GM23338 (cell line): ENCODE measurements around the gene CATSPER3. TPM values are rescaled to one million over a fixed set of nuclear protein-coding genes. Genes with fewer than 3 reads are reported as not detected.

Source experiments
- ATAC-seq: fragments of 200-7000 bp; cut with Tn5 transposase; 3 replicates; pipeline ENCODE4 v1.9.1; 2020
- DNase-seq: peaks from one replicate; pipeline ENCODE4 v3.0.0-alpha.2; 2015; ENCODE audit warnings: low spot score
- H2AFZ ChIP-seq: fragments of 200-600 bp; sonication (generic); 2 replicates; pipeline ENCODE4 v1.8.0; 2016; ENCODE audit warnings: antibody characterized with exemption, mild to moderate bottlenecking, moderate library complexity
- H3F3A ChIP-seq: fragments of 200-600 bp; sonication (generic); replicated peaks from 2 replicates; pipeline ENCODE4 v1.8.0; 2017; ENCODE audit warnings: antibody characterized with exemption, mixed run types, low read depth
- H3K27ac ChIP-seq: fragments of 200-600 bp; sonication (generic); 2 replicates; pipeline ENCODE4 v1.6.1; 2016; ENCODE audit warnings: low read depth
- H3K27me3 ChIP-seq: fragments of 200-600 bp; sonication (generic); 2 replicates; pipeline ENCODE4 v1.8.0; 2016; ENCODE audit warnings: mild to moderate bottlenecking, mixed run types, moderate library complexity; ENCODE audit not compliant: insufficient read depth
- H3K36me3 ChIP-seq: fragments of 200-600 bp; sonication (generic); 2 replicates; pipeline ENCODE4 v1.8.0; 2016; ENCODE audit warnings: mild to moderate bottlenecking; ENCODE audit not compliant: insufficient read depth
- H3K4me1 ChIP-seq: fragments of 200-600 bp; sonication (generic); 2 replicates; pipeline ENCODE4 v1.8.0; 2016; ENCODE audit warnings: mild to moderate bottlenecking, moderate library complexity; ENCODE audit not compliant: insufficient read depth
- H3K4me2 ChIP-seq: fragments of 200-600 bp; sonication (generic); 2 replicates; pipeline ENCODE4 v1.7.1; 2017; ENCODE audit warnings: mixed run types
- H3K4me3 ChIP-seq: fragments of 200-600 bp; sonication (generic); 2 replicates; pipeline ENCODE4 v1.6.1; 2016; ENCODE audit warnings: mixed run types
- H3K79me2 ChIP-seq: fragments of 200-600 bp; sonication (generic); replicated peaks from 2 replicates; pipeline ENCODE4 v1.8.0; 2017; ENCODE audit warnings: mild to moderate bottlenecking; ENCODE audit not compliant: insufficient read depth
- H3K9me2 ChIP-seq: fragments of 200-600 bp; sonication (generic); 2 replicates; pipeline ENCODE4 v1.8.0; 2017; ENCODE audit not compliant: insufficient read depth
- H4K20me1 ChIP-seq: fragments of 200-600 bp; sonication (generic); replicated peaks from 2 replicates; pipeline ENCODE4 v1.8.0; 2017; ENCODE audit warnings: mild to moderate bottlenecking; ENCODE audit not compliant: insufficient read depth
- H3K27ac Mint-ChIP-seq: 2 replicates; pipeline ENCODE4 v1.8.0; 2020; ENCODE audit warnings: inconsistent platforms, mild to moderate bottlenecking, moderate library complexity, mixed read lengths
- H3K27me3 Mint-ChIP-seq: 3 replicates; pipeline ENCODE4 v1.8.0; 2022; ENCODE audit warnings: low read depth, mild to moderate bottlenecking, moderate library complexity, mixed read lengths, inconsistent platforms; ENCODE audit not compliant: insufficient read depth, poor library complexity
- H3K36me3 Mint-ChIP-seq: 3 replicates; pipeline ENCODE4 v1.8.0; 2021; ENCODE audit warnings: low read depth, mild to moderate bottlenecking, inconsistent platforms, moderate library complexity, mixed read lengths
- H3K4me1 Mint-ChIP-seq: 3 replicates; pipeline ENCODE4 v1.8.0; 2020; ENCODE audit warnings: mild to moderate bottlenecking, inconsistent platforms, mixed read lengths
- H3K4me3 Mint-ChIP-seq: 3 replicates; pipeline ENCODE4 v1.8.0; 2021; ENCODE audit warnings: moderate library complexity, mild to moderate bottlenecking, inconsistent platforms, mixed read lengths
- H3K9me3 Mint-ChIP-seq: 3 replicates; pipeline ENCODE4 v1.8.0; 2020; ENCODE audit warnings: moderate library complexity, mild to moderate bottlenecking, inconsistent platforms, mixed read lengths
- CREB1 ChIP-seq: fragments of 250-450 bp; sonication (Bioruptor Pico); IDR thresholded peaks from 2 replicates; pipeline ENCODE4 v1.5.0; 2020; ENCODE audit warnings: low read depth, mild to moderate bottlenecking, moderate library complexity
- EZH2 ChIP-seq: fragments of 200-600 bp; sonication (generic); IDR thresholded peaks from one replicate; pipeline ENCODE4 v1.8.0; 2017; ENCODE audit warnings: antibody characterized with exemption, mild to moderate bottlenecking, low read depth; ENCODE audit not compliant: unreplicated experiment
- EZH2phosphoT487 ChIP-seq: fragments of 200-600 bp; sonication (generic); IDR thresholded peaks from one replicate; pipeline ENCODE4 v1.8.1; 2018; ENCODE audit warnings: antibody characterized with exemption; ENCODE audit not compliant: unreplicated experiment
- JUNB ChIP-seq: IDR thresholded peaks from one replicate; pipeline ENCODE4 v1.6.1; 2016; ENCODE audit warnings: antibody characterized with exemption; ENCODE audit not compliant: unreplicated experiment
- NANOG ChIP-seq: IDR thresholded peaks from 2 replicates; pipeline ENCODE4 v1.6.1; 2016; ENCODE audit warnings: antibody characterized with exemption, borderline replicate concordance
- POLR2AphosphoS5 ChIP-seq: IDR thresholded peaks from 2 replicates; pipeline ENCODE4 v1.6.1; 2016; ENCODE audit warnings: antibody characterized with exemption, low read depth
- STAT1 ChIP-seq: IDR thresholded peaks from one replicate; pipeline ENCODE4 v1.6.1; 2016; ENCODE audit warnings: antibody characterized with exemption; ENCODE audit not compliant: unreplicated experiment
- ZNF331 ChIP-seq: fragments of 250-450 bp; sonication (Bioruptor Pico); IDR thresholded peaks from 2 replicates; pipeline ENCODE4 v1.5.0; 2020; ENCODE audit warnings: low read depth, mild to moderate bottlenecking, moderate library complexity
- polyA plus RNA-seq: library from polyadenylated mRNA; unstranded; fragments of >200 nt; fragmentation: Nextera tagmentation; extraction: Ambion mirVana; gene quantifications from 2 replicates; pipeline ENCODE4 v1.2.1, GENCODE V29; 2016
- total RNA-seq: library from RNA; depleted of rRNA; stranded (reverse); fragments of >200 nt; shearing (Covaris generic); gene quantifications from 2 replicates; pipeline ENCODE4 v1.2.3, GENCODE V29; 2014
- TF ChIP-seq, protein P1 (sequence below): IDR thresholded peaks from 2 replicates; pipeline ENCODE4 v1.6.1; 2016; ENCODE audit warnings: antibody characterized with exemption
- TF ChIP-seq, protein P2 (sequence below): fragments of 250-450 bp; sonication (Bioruptor Pico); IDR thresholded peaks from 2 replicates; pipeline ENCODE4 v1.5.0; 2020; ENCODE audit warnings: mild to moderate bottlenecking, moderate library complexity
- TF ChIP-seq, protein P3 (sequence below), 2 experiments: fragments of 200-600 bp in 1 of 2; sonication (generic) in 1 of 2; conservative IDR thresholded peaks; 2 replicates each; pipeline versions ENCODE4 v1.5.1 to v1.6.1; 2016 to 2017; ENCODE audit warnings: antibody characterized with exemption in 2 of 2, low read depth in 2 of 2, mild to moderate bottlenecking in 2 of 2, moderate library complexity in 1 of 2

The CATSPER3 gene
- total and polyA plus RNA-seq, 2 experiments from 2014 or later = 0.19 TPM; not detected in 1

DNA sequence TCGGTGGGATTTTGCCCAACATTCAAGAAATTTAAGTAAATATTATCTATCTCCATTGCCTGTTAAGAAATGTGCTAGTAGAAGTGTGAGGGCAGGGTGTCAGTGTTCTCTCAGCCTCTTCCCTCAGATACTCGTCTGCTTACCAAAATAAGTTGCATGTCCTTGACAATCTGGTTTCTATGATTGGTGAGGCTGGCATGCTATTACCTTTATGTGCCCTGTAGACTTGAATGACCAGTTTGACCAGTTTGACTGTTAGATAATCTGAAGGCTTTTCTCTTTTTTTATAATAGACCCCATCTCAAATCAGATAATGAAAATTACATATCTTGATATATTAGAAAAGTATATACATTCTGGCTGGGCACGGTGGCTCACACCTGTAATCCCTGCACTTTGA is 348 bp downstream of the CATSPER3 start:
- Histone ChIP-seq H3K36me3 (no peaks in the 10 kb centered on the region), H3K4me2 (no peak overlapping the region), H3F3A (0 out of 2 replicates have a peak, but pooled peaks cover 3% of the 10 kb centered on the region), H4K20me1 (no peaks in the 10 kb centered on the region; the same call in 1 of the 2 replicates), H3K4me3 (no peak overlapping the region), H3K27ac (no peak overlapping the region; the same call in 1 of the 2 replicates), H3K9me2 (no peaks in the 10 kb centered on the region), H3K4me1 (no peaks in the 10 kb centered on the region), H3K27me3 (no peaks in the 10 kb centered on the region), H3K79me2 (no peaks in the 10 kb centered on the region), H2AFZ (no peak overlapping the region)
- Mint-ChIP-seq H3K4me3 (no peak overlapping the region), H3K4me1 (no peaks in the 10 kb centered on the region), H3K27ac (no peak overlapping the region), H3K9me3 (no peaks in the 10 kb centered on the region), H3K36me3 (no peaks in the 10 kb centered on the region), H3K27me3 (peaks cover 4% of the 10 kb centered on the region)
- no peak for TF ChIP-seq STAT1
- TF ChIP-seq EZH2phosphoT487 = no peak
- TF ChIP-seq CREB1 (CRISPR knock-in tag) = no peak
- TF ChIP-seq, protein P1, sequence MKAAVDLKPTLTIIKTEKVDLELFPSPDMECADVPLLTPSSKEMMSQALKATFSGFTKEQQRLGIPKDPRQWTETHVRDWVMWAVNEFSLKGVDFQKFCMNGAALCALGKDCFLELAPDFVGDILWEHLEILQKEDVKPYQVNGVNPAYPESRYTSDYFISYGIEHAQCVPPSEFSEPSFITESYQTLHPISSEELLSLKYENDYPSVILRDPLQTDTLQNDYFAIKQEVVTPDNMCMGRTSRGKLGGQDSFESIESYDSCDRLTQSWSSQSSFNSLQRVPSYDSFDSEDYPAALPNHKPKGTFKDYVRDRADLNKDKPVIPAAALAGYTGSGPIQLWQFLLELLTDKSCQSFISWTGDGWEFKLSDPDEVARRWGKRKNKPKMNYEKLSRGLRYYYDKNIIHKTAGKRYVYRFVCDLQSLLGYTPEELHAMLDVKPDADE = no peak
- TF ChIP-seq, protein P2, sequence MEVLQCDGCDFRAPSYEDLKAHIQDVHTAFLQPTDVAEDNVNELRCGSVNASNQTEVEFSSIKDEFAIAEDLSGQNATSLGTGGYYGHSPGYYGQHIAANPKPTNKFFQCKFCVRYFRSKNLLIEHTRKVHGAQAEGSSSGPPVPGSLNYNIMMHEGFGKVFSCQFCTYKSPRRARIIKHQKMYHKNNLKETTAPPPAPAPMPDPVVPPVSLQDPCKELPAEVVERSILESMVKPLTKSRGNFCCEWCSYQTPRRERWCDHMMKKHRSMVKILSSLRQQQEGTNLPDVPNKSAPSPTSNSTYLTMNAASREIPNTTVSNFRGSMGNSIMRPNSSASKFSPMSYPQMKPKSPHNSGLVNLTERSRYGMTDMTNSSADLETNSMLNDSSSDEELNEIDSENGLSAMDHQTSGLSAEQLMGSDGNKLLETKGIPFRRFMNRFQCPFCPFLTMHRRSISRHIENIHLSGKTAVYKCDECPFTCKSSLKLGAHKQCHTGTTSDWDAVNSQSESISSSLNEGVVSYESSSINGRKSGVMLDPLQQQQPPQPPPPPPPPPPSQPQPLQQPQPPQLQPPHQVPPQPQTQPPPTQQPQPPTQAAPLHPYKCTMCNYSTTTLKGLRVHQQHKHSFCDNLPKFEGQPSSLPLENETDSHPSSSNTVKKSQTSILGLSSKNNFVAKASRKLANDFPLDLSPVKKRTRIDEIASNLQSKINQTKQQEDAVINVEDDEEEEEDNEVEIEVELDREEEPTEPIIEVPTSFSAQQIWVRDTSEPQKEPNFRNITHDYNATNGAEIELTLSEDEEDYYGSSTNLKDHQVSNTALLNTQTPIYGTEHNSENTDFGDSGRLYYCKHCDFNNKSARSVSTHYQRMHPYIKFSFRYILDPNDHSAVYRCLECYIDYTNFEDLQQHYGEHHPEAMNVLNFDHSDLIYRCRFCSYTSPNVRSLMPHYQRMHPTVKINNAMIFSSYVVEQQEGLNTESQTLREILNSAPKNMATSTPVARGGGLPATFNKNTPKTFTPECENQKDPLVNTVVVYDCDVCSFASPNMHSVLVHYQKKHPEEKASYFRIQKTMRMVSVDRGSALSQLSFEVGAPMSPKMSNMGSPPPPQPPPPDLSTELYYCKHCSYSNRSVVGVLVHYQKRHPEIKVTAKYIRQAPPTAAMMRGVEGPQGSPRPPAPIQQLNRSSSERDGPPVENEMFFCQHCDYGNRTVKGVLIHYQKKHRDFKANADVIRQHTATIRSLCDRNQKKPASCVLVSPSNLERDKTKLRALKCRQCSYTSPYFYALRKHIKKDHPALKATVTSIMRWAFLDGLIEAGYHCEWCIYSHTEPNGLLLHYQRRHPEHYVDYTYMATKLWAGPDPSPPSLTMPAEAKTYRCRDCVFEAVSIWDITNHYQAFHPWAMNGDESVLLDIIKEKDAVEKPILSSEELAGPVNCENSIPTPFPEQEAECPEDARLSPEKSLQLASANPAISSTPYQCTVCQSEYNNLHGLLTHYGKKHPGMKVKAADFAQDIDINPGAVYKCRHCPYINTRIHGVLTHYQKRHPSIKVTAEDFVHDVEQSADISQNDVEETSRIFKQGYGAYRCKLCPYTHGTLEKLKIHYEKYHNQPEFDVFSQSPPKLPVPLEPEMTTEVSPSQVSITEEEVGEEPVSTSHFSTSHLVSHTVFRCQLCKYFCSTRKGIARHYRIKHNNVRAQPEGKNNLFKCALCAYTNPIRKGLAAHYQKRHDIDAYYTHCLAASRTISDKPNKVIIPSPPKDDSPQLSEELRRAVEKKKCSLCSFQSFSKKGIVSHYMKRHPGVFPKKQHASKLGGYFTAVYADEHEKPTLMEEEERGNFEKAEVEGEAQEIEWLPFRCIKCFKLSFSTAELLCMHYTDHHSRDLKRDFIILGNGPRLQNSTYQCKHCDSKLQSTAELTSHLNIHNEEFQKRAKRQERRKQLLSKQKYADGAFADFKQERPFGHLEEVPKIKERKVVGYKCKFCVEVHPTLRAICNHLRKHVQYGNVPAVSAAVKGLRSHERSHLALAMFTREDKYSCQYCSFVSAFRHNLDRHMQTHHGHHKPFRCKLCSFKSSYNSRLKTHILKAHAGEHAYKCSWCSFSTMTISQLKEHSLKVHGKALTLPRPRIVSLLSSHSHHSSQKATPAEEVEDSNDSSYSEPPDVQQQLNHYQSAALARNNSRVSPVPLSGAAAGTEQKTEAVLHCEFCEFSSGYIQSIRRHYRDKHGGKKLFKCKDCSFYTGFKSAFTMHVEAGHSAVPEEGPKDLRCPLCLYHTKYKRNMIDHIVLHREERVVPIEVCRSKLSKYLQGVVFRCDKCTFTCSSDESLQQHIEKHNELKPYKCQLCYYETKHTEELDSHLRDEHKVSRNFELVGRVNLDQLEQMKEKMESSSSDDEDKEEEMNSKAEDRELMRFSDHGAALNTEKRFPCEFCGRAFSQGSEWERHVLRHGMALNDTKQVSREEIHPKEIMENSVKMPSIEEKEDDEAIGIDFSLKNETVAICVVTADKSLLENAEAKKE = no peak
- ATAC-seq = no peak
- DNase-seq = no peak

DNA sequence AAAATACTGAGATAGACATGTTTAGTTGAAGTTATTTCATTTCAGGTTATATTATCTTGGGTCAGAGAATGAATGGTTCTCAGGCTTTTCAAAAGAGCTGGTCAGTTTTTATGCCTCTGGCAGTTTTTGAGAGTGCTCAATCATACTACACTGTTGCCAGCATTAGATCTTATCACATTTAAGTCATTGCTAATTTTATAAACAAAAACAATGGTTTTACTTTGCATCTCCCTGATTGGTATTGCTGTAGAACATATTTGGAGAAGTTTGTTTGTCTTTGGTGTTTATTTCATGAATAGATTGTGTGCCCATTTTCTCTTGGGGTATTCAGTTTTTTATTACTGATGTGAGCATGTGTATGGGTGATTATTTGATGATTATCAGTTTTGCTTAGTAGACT is 1.5 kb downstream of the CATSPER3 start:
- Mint-ChIP-seq H3K27ac (no peak overlapping the region), H3K4me3 (no peak overlapping the region), H3K27me3 (peaks cover 4% of the 10 kb centered on the region), H3K9me3 (no peaks in the 10 kb centered on the region), H3K36me3 (no peaks in the 10 kb centered on the region), H3K4me1 (no peaks in the 10 kb centered on the region)
- no peak overlapping the region for H3K27ac ChIP-seq
- no peaks in the 10 kb centered on the region for H3K36me3 ChIP-seq
- no peaks in the 10 kb centered on the region for H3K4me1 ChIP-seq
- H3K79me2 ChIP-seq = no peaks in the 10 kb centered on the region
- H3K4me2 ChIP-seq = no peak overlapping the region
- H4K20me1 ChIP-seq = no peaks in the 10 kb centered on the region; the same call in 1 of the 2 replicates
- no peak overlapping the region for H3K4me3 ChIP-seq
- H2AFZ ChIP-seq = no peak overlapping the region
- no peaks in the 10 kb centered on the region for H3K9me2 ChIP-seq
- DNase-seq (no peak), ATAC-seq (no peak)
- no peaks in the 10 kb centered on the region for H3K27me3 ChIP-seq
- H3F3A ChIP-seq = 0 out of 2 replicates have a peak, but pooled peaks cover 3% of the 10 kb centered on the region
- TF ChIP-seq EZH2 = no peak
- no peak for TF ChIP-seq POLR2AphosphoS5
- TF ChIP-seq JUNB = no peak
- TF ChIP-seq, protein P1 = no peak
- TF ChIP-seq NANOG = no peak
- TF ChIP-seq ZNF331 (CRISPR knock-in tag) = no peak
- no peak for TF ChIP-seq CREB1 (CRISPR knock-in tag)
- TF ChIP-seq, protein P3, sequence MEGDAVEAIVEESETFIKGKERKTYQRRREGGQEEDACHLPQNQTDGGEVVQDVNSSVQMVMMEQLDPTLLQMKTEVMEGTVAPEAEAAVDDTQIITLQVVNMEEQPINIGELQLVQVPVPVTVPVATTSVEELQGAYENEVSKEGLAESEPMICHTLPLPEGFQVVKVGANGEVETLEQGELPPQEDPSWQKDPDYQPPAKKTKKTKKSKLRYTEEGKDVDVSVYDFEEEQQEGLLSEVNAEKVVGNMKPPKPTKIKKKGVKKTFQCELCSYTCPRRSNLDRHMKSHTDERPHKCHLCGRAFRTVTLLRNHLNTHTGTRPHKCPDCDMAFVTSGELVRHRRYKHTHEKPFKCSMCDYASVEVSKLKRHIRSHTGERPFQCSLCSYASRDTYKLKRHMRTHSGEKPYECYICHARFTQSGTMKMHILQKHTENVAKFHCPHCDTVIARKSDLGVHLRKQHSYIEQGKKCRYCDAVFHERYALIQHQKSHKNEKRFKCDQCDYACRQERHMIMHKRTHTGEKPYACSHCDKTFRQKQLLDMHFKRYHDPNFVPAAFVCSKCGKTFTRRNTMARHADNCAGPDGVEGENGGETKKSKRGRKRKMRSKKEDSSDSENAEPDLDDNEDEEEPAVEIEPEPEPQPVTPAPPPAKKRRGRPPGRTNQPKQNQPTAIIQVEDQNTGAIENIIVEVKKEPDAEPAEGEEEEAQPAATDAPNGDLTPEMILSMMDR (conservative IDR thresholded peaks at IDR 0.05; ENCODE audit: low read depth in 2 of 2) = no peak
